ENCODE measurements around the gene TUSC2. TPM values are rescaled to one million over a fixed set of nuclear protein-coding genes. Genes with fewer than 3 reads are reported as not detected.

Gene TUSC2
- total and polyA plus RNA-seq, 2 of the 13 experiments (the other 11 are each of a cell fraction or from before 2014, with no cell fraction given), result 36.7 to 39.1 TPM

- TF ChIP-seq, protein P1, sequence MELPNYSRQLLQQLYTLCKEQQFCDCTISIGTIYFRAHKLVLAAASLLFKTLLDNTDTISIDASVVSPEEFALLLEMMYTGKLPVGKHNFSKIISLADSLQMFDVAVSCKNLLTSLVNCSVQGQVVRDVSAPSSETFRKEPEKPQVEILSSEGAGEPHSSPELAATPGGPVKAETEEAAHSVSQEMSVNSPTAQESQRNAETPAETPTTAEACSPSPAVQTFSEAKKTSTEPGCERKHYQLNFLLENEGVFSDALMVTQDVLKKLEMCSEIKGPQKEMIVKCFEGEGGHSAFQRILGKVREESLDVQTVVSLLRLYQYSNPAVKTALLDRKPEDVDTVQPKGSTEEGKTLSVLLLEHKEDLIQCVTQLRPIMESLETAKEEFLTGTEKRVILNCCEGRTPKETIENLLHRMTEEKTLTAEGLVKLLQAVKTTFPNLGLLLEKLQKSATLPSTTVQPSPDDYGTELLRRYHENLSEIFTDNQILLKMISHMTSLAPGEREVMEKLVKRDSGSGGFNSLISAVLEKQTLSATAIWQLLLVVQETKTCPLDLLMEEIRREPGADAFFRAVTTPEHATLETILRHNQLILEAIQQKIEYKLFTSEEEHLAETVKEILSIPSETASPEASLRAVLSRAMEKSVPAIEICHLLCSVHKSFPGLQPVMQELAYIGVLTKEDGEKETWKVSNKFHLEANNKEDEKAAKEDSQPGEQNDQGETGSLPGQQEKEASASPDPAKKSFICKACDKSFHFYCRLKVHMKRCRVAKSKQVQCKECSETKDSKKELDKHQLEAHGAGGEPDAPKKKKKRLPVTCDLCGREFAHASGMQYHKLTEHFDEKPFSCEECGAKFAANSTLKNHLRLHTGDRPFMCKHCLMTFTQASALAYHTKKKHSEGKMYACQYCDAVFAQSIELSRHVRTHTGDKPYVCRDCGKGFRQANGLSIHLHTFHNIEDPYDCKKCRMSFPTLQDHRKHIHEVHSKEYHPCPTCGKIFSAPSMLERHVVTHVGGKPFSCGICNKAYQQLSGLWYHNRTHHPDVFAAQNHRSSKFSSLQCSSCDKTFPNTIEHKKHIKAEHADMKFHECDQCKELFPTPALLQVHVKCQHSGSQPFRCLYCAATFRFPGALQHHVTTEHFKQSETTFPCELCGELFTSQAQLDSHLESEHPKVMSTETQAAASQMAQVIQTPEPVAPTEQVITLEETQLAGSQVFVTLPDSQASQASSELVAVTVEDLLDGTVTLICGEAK (IDR thresholded peaks at IDR 0.05), result no peak
- TF ChIP-seq, protein P1 (CRISPR knock-in tag; IDR thresholded peaks at IDR 0.05), result no peak
- TF ChIP-seq MEF2D (CRISPR knock-in tag; IDR thresholded peaks at IDR 0.05) (peak; percentile 86), MBD4 (IDR thresholded peaks at IDR 0.05; ENCODE audit: borderline replicate concordance, low read length) (no peak), ESRRA (CRISPR knock-in tag; IDR thresholded peaks at IDR 0.05; ENCODE audit: low read depth) (peak; percentile 21; the same call in 1 of the 2 replicates), SAP130 (CRISPR knock-in tag; IDR thresholded peaks at IDR 0.05; ENCODE audit: low read depth) (peak; percentile 97), ZNF263 (CRISPR knock-in tag; IDR thresholded peaks at IDR 0.05) (peak; percentile 9), NCOA1 (CRISPR knock-in tag; IDR thresholded peaks at IDR 0.05) (0 out of 2 replicates have a peak, but pooled peaks have one; percentile 64), SP2 (CRISPR knock-in tag; IDR thresholded peaks at IDR 0.05) (peak; percentile 51; the same call in 1 of the 2 replicates), ZNF552 (CRISPR knock-in tag; IDR thresholded peaks at IDR 0.05; ENCODE audit: borderline replicate concordance) (peak; percentile 60; the same call in 1 of the 2 replicates), BCL6 (CRISPR knock-in tag; IDR thresholded peaks at IDR 0.05) (peak; percentile 37; the same call in 1 of the 2 replicates), ZNF766 (CRISPR knock-in tag; IDR thresholded peaks at IDR 0.05; ENCODE audit: borderline replicate concordance) (no peak), RFXAP (CRISPR knock-in tag; IDR thresholded peaks at IDR 0.05; ENCODE audit: borderline replicate concordance) (0 out of 2 replicates have a peak, but pooled peaks have one; percentile 19), MXD4 (CRISPR knock-in tag; IDR thresholded peaks at IDR 0.05) (peak; percentile 93), TCF7 (IDR thresholded peaks at IDR 0.05; ENCODE audit: low read depth) (no peak)
- TF ChIP-seq, protein P2, sequence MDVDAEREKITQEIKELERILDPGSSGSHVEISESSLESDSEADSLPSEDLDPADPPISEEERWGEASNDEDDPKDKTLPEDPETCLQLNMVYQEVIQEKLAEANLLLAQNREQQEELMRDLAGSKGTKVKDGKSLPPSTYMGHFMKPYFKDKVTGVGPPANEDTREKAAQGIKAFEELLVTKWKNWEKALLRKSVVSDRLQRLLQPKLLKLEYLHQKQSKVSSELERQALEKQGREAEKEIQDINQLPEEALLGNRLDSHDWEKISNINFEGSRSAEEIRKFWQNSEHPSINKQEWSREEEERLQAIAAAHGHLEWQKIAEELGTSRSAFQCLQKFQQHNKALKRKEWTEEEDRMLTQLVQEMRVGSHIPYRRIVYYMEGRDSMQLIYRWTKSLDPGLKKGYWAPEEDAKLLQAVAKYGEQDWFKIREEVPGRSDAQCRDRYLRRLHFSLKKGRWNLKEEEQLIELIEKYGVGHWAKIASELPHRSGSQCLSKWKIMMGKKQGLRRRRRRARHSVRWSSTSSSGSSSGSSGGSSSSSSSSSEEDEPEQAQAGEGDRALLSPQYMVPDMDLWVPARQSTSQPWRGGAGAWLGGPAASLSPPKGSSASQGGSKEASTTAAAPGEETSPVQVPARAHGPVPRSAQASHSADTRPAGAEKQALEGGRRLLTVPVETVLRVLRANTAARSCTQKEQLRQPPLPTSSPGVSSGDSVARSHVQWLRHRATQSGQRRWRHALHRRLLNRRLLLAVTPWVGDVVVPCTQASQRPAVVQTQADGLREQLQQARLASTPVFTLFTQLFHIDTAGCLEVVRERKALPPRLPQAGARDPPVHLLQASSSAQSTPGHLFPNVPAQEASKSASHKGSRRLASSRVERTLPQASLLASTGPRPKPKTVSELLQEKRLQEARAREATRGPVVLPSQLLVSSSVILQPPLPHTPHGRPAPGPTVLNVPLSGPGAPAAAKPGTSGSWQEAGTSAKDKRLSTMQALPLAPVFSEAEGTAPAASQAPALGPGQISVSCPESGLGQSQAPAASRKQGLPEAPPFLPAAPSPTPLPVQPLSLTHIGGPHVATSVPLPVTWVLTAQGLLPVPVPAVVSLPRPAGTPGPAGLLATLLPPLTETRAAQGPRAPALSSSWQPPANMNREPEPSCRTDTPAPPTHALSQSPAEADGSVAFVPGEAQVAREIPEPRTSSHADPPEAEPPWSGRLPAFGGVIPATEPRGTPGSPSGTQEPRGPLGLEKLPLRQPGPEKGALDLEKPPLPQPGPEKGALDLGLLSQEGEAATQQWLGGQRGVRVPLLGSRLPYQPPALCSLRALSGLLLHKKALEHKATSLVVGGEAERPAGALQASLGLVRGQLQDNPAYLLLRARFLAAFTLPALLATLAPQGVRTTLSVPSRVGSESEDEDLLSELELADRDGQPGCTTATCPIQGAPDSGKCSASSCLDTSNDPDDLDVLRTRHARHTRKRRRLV (CRISPR knock-in tag; IDR thresholded peaks at IDR 0.05), result 0 out of 2 replicates have a peak, but pooled peaks have one; percentile 59
Measured at GRCh38 chr3:50337175-50337861, 9.3 kb upstream of the TUSC2 start (continued).

All from HepG2 (cell line).